SK-N-SH treated with all-trans-retinoic acid at 6 μM for 48 hours (cell line): ENCODE data around the gene HPN.

Experiments
- ARNTL ChIP-seq: fragments of 450-650 bp; formaldehyde crosslinking; IDR thresholded peaks from 2 replicates; pipeline ENCODE4 v1.5.0; 2020; ENCODE audit warnings: low read depth, mild to moderate bottlenecking, moderate library complexity, borderline replicate concordance
- GLIS3 ChIP-seq: fragments of 250-450 bp; sonication (Bioruptor Pico); IDR thresholded peaks from 2 replicates; pipeline ENCODE4 v1.5.0; 2020; ENCODE audit warnings: mild to moderate bottlenecking, moderate library complexity
- PATZ1 ChIP-seq: fragments of 250-450 bp; sonication (Bioruptor Pico); IDR thresholded peaks from 2 replicates; pipeline ENCODE4 v1.8.0; 2020; ENCODE audit warnings: mild to moderate bottlenecking, moderate library complexity, borderline replicate concordance
- RARB ChIP-seq: fragments of 250-450 bp; sonication (Bioruptor Pico); IDR thresholded peaks from 2 replicates; pipeline ENCODE4 v1.8.0; 2021; ENCODE audit warnings: mild to moderate bottlenecking, moderate library complexity
- SNAI2 ChIP-seq: fragments of 250-450 bp; sonication (Bioruptor Pico); IDR thresholded peaks from 2 replicates; pipeline ENCODE4 v1.5.0; 2020; ENCODE audit warnings: mild to moderate bottlenecking, moderate library complexity
- TOX ChIP-seq: fragments of 250-450 bp; sonication (Bioruptor Pico); IDR thresholded peaks from 2 replicates; pipeline ENCODE4 v1.8.0; 2021; ENCODE audit warnings: mild to moderate bottlenecking, moderate library complexity, borderline replicate concordance
- ZNF8 ChIP-seq: fragments of 450-650 bp; formaldehyde crosslinking; IDR thresholded peaks from 2 replicates; pipeline ENCODE4 v1.5.0; 2020; ENCODE audit warnings: mild to moderate bottlenecking, moderate library complexity

- no peak for TF ChIP-seq GLIS3 (CRISPR knock-in tag)
- no peak for TF ChIP-seq TOX (CRISPR knock-in tag)
- no peak for TF ChIP-seq ARNTL (CRISPR knock-in tag)
- TF ChIP-seq PATZ1 (CRISPR knock-in tag) = no peak
- no peak for TF ChIP-seq ZNF8 (CRISPR knock-in tag)
- no peak for TF ChIP-seq RARB (CRISPR knock-in tag)
- TF ChIP-seq SNAI2 (CRISPR knock-in tag) = no peak
Measured at GRCh38 chr19:35006999-35007365, 34.5 kb upstream of the HPN start.
